Transverse colon (tissue), 4 donors: Measurements from ENCODE around the gene PROSER3. TPM values are rescaled to one million over a fixed set of nuclear protein-coding genes. Genes with fewer than 3 reads are reported as not detected.
"Not testable (repeated sequence)": the region's sequence is repeated elsewhere in the genome, so short reads cannot be mapped to it uniquely, and the experiment has no call there.

Experiments
- DNase-seq: peaks from one replicate; pipeline ENCODE4 v3.0.0-alpha.2; 2019
- H3K27ac ChIP-seq, 4 donors: fragments of 200-600 bp; sonication (generic); 2 replicates each; pipeline ENCODE4 v1.5.1; 2016 to 2018; ENCODE audit warnings: inconsistent platforms in 4 of 4
- H3K27me3 ChIP-seq: fragments of 200-600 bp; sonication (generic); 2 replicates; pipeline ENCODE4 v1.5.1; 2017; ENCODE audit warnings: inconsistent platforms
- H3K36me3 ChIP-seq, 4 donors: fragments of 200-600 bp; sonication (generic); 2 replicates each; pipeline ENCODE4 v1.5.1; 2017 to 2019; ENCODE audit warnings: inconsistent platforms in 4 of 4
- H3K4me1 ChIP-seq, 4 donors: fragments of 200-600 bp; sonication (generic); 2 replicates each; pipeline ENCODE4 v1.5.1; 2017 to 2020; ENCODE audit warnings: inconsistent platforms in 4 of 4
- H3K4me3 ChIP-seq, 4 donors: fragments of 200-600 bp; sonication (generic); 1 replicate in 1 of 4; 2 replicates in 3 of 4; pipeline versions ENCODE4 v1.5.1 to v1.6.1; 2017 to 2019; ENCODE audit warnings: inconsistent platforms in 4 of 4
- H3K9me3 ChIP-seq, 2 donors: fragments of 200-600 bp; sonication (generic); 2 replicates each; pipeline ENCODE4 v1.5.1; 2017 to 2019; ENCODE audit warnings: inconsistent platforms in 2 of 2
- EP300 ChIP-seq: sonication (generic); formaldehyde crosslinking; IDR thresholded peaks from one replicate; pipeline ENCODE4 v1.6.1; 2017; ENCODE audit warnings: antibody characterized with exemption, low read depth
- POLR2A ChIP-seq: fragments of 450-650 bp; IDR thresholded peaks from one replicate; pipeline ENCODE4 v1.6.1; 2016; ENCODE audit warnings: antibody characterized with exemption, mild to moderate bottlenecking, moderate library complexity
- POLR2AphosphoS5 ChIP-seq, 3 donors: sonication (generic); formaldehyde crosslinking; IDR thresholded peaks; one replicate each; pipeline ENCODE4 v1.6.1; 2016; ENCODE audit warnings: antibody characterized with exemption in 3 of 3
- WGBS, 2 donors: methylation state at CpG; one replicate each; pipeline ENCODE4 v1.1.5; 2018; ENCODE audit warnings: low coverage in 1 of 2; 5-methylcytosine and 5-hydroxymethylcytosine counted together
- in situ Hi-C, 4 donors: fragments of 200-750 bp; cut with MboI; loops; one replicate each; pipeline versions ENCODE4 v1.15.0 to v1.15.1; 2017; ENCODE audit warnings: low sequenced_read_pairs in 3 of 4, low pct_ligation_motif_present in 1 of 4, low pct_unique_long_range_greater_than_20kb in 1 of 4
- intact Hi-C: fragments of 100-400 bp; cut with DNase I; formaldehyde crosslinking; loops from one replicate; pipeline ENCODE4 v1.15.1; 2023; ENCODE audit warnings: low total_unique reads
- total RNA-seq, 4 donors: library from RNA; depleted of rRNA; stranded (reverse); fragments of >200 nt; gene quantifications; one replicate each; pipeline ENCODE4 v1.1.0, GENCODE V29; 2016
- TF ChIP-seq, protein P1 (sequence below), 5 experiments: fragments of 200-600 bp in 3 of 5; fragments of 450-650 bp in 2 of 5; sonication (generic) in 3 of 5; IDR thresholded peaks; 1 replicate in 2 of 5; 2 replicates in 3 of 5; pipeline ENCODE4 v1.5.1; 2016 to 2017; ENCODE audit warnings: antibody characterized with exemption in 5 of 5, inconsistent platforms in 3 of 5, mild to moderate bottlenecking in 2 of 5, moderate library complexity in 1 of 5

The PROSER3 gene
- total RNA-seq, 4 donors from 2014 or later, result 9.2 to 42.8 (median 24.6) TPM

DNA sequence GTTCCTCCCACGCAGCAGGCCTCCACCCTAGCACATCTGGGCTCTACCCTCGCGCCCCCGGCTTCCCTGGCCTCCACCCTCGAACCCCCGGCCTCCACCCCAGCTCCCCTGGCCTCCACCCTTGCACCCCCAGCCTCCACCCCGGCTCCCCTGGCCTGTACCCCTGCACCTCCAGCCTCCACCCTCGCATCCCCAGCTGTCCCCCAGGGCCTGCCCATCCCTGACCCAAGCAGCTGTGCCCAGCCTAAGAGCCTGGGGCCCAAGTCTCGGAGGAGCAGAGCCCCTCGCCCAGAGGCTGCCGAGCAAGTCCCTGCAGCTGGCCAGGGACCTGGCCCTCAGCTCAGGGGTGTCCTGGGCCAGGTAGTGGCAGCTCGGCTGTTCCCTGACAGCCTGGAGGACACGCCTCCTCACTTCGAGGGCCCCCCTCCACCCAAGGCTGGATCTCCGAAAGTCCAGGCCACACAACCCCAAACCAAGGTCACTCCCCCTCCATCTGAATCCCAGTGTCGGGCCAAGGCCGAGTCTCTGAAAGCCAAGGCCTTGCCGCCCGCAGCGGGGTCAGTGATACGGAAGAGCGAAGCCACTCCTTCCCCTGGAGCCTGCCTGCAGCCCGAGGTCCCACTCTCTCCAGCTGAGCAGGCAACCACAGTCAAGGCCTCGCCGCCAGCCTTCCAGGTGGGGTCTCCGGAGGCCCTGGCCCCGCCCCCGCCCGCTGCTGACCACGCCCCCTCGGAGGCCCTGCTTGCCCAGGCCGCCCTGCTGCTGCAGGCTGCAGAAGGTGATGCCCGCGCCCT is 9.5 kb downstream of the PROSER3 start:
- H3K36me3 ChIP-seq, result peaks cover 0 to 11% (median 5%) of the 10 kb centered on the region in 4 donors
- intact Hi-C loops (no loop called here), in situ Hi-C loops (no loop called here)
- no peaks in the 10 kb centered on the region for H3K9me3 ChIP-seq
- TF ChIP-seq, protein P1, sequence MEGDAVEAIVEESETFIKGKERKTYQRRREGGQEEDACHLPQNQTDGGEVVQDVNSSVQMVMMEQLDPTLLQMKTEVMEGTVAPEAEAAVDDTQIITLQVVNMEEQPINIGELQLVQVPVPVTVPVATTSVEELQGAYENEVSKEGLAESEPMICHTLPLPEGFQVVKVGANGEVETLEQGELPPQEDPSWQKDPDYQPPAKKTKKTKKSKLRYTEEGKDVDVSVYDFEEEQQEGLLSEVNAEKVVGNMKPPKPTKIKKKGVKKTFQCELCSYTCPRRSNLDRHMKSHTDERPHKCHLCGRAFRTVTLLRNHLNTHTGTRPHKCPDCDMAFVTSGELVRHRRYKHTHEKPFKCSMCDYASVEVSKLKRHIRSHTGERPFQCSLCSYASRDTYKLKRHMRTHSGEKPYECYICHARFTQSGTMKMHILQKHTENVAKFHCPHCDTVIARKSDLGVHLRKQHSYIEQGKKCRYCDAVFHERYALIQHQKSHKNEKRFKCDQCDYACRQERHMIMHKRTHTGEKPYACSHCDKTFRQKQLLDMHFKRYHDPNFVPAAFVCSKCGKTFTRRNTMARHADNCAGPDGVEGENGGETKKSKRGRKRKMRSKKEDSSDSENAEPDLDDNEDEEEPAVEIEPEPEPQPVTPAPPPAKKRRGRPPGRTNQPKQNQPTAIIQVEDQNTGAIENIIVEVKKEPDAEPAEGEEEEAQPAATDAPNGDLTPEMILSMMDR (IDR thresholded peaks at IDR 0.05), result no peak
- TF ChIP-seq POLR2AphosphoS5 (IDR thresholded peaks at IDR 0.05) (no peak), POLR2A (no peak), EP300 (no peak)
- no peaks in the 10 kb centered on the region for H3K4me1 ChIP-seq
- no peaks in the 10 kb centered on the region for H3K27me3 ChIP-seq
- 85% methylated on average over 26 of the region's 34 CpGs; no CpG with 5 or more reads in 1 of the 2 donors for WGBS, 2 donors
- no peak for DNase-seq
- H3K4me3 ChIP-seq, result no peak overlapping the region
- H3K27ac ChIP-seq, result no peak overlapping the region

DNA sequence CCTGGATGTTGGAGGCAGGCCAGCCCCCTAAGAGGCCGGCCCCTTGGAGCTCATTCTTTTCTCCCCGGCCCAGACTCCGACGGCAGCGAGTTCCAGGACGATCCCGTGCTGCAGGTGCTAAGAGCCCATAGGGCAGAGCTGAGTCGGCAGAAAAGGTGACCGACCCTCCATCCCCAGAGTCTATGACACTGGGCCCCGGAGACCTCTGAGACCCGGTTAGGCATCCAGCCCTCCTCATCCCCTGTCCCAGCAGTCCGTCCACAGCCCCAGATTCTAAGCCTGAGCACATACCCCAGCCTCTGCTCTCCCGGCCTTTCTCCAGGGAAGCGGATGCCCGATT is 10.1 kb downstream of the PROSER3 start:
- no peak for DNase-seq
- no peak overlapping the region for H3K4me3 ChIP-seq
- H3K4me1 ChIP-seq, result no peaks in the 10 kb centered on the region
- H3K27ac ChIP-seq, result no peak overlapping the region
- in situ Hi-C loops, result no loop called here
- H3K36me3 ChIP-seq, result peaks cover 0 to 11% (median 5%) of the 10 kb centered on the region in 4 donors
- intact Hi-C loops, result no loop called here
- no peaks in the 10 kb centered on the region for H3K27me3 ChIP-seq
- H3K9me3 ChIP-seq, result no peaks in the 10 kb centered on the region
- WGBS, 2 donors, result 81 to 100% methylated on average over 3 to 14 of the region's 15 CpGs
- TF ChIP-seq POLR2AphosphoS5 (IDR thresholded peaks at IDR 0.05) (no peak), EP300 (no peak), POLR2A (no peak)
- TF ChIP-seq, protein P1 (IDR thresholded peaks at IDR 0.05), result no peak

DNA sequence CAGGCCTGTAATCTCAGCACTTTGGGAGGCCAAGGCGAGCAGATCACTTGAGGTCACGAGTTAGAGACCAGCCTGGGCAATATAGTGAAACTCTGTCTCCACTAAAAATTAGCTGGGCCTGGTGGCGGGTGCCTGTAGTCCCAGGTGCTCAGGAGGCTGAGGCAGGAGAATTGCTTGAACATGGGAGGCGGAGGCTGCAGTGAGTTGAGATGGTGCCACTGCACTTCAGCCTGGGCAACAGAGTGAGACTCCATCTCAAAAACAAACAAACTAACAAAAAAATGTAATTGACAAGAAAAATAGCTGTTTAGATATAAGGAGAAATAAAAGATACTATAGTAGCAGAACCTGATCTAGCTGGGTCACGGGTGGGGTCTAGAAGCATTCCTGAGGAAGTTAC is 14.4 kb downstream of the PROSER3 start:
- intact Hi-C loops, H3K9me3 ChIP-seq, H3K4me3 ChIP-seq, in situ Hi-C loops, H3K27me3 ChIP-seq, H3K27ac ChIP-seq, DNase-seq, H3K36me3 ChIP-seq: not testable (repeated sequence)
- peaks cover 4 to 15% (median 13%) of the 10 kb centered on the region in 4 donors for H3K4me1 ChIP-seq
- 94% methylated on average over 3 to 5 of the region's 5 CpGs for WGBS, 2 donors

DNA sequence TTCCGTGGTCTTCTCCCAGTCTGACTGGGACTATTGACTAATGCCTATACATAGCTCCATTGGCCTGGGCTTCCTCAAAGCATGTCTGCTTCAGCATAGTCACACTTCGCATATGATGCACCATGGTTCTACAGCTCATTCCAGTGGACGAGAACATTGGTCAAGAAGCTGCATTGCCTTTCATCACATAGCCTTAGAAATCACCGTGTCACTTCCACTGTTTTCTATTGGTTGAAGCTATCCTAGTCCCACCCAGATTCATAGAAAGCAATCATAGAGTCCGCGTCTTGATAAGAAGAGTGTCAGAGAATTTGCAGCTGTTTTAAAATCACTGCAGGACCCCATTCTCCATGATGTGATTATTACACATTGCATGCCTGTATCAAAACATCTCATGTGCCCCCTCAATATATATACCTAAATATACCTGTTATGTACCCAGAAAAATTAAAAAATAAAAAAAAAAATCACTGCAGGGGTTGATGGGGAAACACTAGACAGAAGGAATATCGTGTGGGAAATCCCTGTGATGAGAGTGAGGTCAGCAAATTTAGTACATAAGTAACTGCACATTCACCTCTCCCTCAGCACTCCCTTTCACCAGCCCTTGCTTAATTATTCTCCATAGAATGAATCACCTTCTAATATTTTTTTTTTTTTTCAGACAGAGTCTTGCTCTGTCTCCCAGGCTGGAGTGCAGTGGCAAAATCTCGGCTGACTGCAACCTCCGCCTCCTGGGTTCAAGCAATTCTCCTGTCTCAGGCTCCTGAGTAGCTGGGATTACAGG is 15.2 kb downstream of the PROSER3 start:
- intact Hi-C loops, result no loop called here
- in situ Hi-C loops, result no loop called here
- Histone ChIP-seq H3K4me3 (no peak overlapping the region), H3K36me3 (no peaks in the 10 kb centered on the region), H3K9me3 (no peaks in the 10 kb centered on the region), H3K4me1 (peaks cover 4 to 15% (median 13%) of the 10 kb centered on the region in 4 donors), H3K27ac (no peak overlapping the region), H3K27me3 (no peaks in the 10 kb centered on the region)
- TF ChIP-seq, protein P1 (IDR thresholded peaks at IDR 0.05), result no peak
- TF ChIP-seq EP300 (no peak), POLR2AphosphoS5 (IDR thresholded peaks at IDR 0.05) (no peak), POLR2A (no peak)
- WGBS, 2 donors, result 50 to 61% methylated on average over 5 to 9 of the region's 9 CpGs
- DNase-seq, result no peak
